Right lung (tissue), 5 donors: ENCODE data around the gene METAP1D. TPM values are rescaled to one million over a fixed set of nuclear protein-coding genes. Genes with fewer than 3 reads are reported as not detected.
A peak's percentile ranks its signal among the peaks of the same experiment; 100 is the strongest.

Experiments used
- DNase-seq, 2 donors: peaks; one replicate each; pipeline ENCODE4 v3.0.0-alpha.2; 2013
- polyA plus RNA-seq, 5 donors: library from polyadenylated mRNA; unstranded; fragments of 120-200 nt; gene quantifications; one replicate each; pipeline versions ENCODE4 v1.2.1 to v1.2.3, GENCODE V29; 2013; ENCODE audit warnings: inconsistent platforms in 1 of 5, low replicate concordance in 1 of 5; ENCODE audit not compliant: insufficient read length in 5 of 5, insufficient read depth in 1 of 5

Gene METAP1D
- polyA plus RNA-seq, 5 donors: 16.6 to 22.9 (median 20.6) TPM

GRCh38 chr2:172079416-172079815 is 79.7 kb downstream of the METAP1D start:
- DNase-seq: no peak

- peak in 1 of 2 donors; percentile 4 for DNase-seq
These were observed 80.3 kb downstream of the METAP1D start for GRCh38 chr2:172079838-172080640.

- DNase-seq: peak in 1 of 2 donors; percentile 8
These were observed 81.0 kb downstream of the METAP1D start for GRCh38 chr2:172080641-172081220.

- DNase-seq: peak in 1 of 2 donors; percentile 27
These were observed 81.7 kb downstream of the METAP1D start for GRCh38 chr2:172081221-172082022.

GRCh38 chr2:172082105-172082943 is 82.6 kb downstream of the METAP1D start:
- DNase-seq: peak in 1 of 2 donors; percentile 8

GRCh38 chr2:172082944-172083627 is 83.3 kb downstream of the METAP1D start:
- DNase-seq: peak in 1 of 2 donors; percentile 5

GRCh38 chr2:172083628-172084394 is 84.1 kb downstream of the METAP1D start:
- peak in 1 of 2 donors; percentile 15 for DNase-seq

GRCh38 chr2:172084395-172084644 is 84.6 kb downstream of the METAP1D start:
- peak in 1 of 2 donors; percentile 3 for DNase-seq

GRCh38 chr2:172084645-172085459 is 85.1 kb downstream of the METAP1D start:
- DNase-seq: peak; percentile 74 to 80

GRCh38 chr2:172085460-172086159 is 85.9 kb downstream of the METAP1D start, which contains the start of gene DLX1:
TSS of gene DLX1 (plus strand) at chr2:172085507. CDS start at chr2:172085678, 171 bp downstream.
- DNase-seq: no peak

- peak in 1 of 2 donors; percentile 9 for DNase-seq
These were observed 86.8 kb downstream of the METAP1D start for GRCh38 chr2:172086241-172087206.

- DNase-seq: no peak
These were observed 87.5 kb downstream of the METAP1D start for GRCh38 chr2:172087207-172087779.

GRCh38 chr2:172087780-172088244 is 88.1 kb downstream of the METAP1D start:
- DNase-seq: no peak

- DNase-seq: peak in 1 of 2 donors; percentile 10
These were observed 88.7 kb downstream of the METAP1D start for GRCh38 chr2:172088245-172089004.

GRCh38 chr2:172089005-172089504 is 89.3 kb downstream of the METAP1D start:
- DNase-seq: peak in 1 of 2 donors; percentile 13

GRCh38 chr2:172089633-172090032 is 89.9 kb downstream of the METAP1D start:
- no peak for DNase-seq
